Stimulated activated CD8-positive, alpha-beta memory T cell treated with anti-CD3 and anti-CD28 coated beads, Interleukin-7, amount 100 ng/mL, for 1 hour (primary cell): Measurements from ENCODE around the gene MAN1B1.
"Not testable (repeated sequence)": the region's sequence is repeated elsewhere in the genome, so short reads cannot be mapped to it uniquely, and the experiment has no call there.

Experiments used
- DNase-seq, 2 donors: peaks; one replicate each; pipeline ENCODE4 v3.0.0-alpha.2; 2020; ENCODE audit warnings: low read depth in 2 of 2

Gene MAN1B1

DNA sequence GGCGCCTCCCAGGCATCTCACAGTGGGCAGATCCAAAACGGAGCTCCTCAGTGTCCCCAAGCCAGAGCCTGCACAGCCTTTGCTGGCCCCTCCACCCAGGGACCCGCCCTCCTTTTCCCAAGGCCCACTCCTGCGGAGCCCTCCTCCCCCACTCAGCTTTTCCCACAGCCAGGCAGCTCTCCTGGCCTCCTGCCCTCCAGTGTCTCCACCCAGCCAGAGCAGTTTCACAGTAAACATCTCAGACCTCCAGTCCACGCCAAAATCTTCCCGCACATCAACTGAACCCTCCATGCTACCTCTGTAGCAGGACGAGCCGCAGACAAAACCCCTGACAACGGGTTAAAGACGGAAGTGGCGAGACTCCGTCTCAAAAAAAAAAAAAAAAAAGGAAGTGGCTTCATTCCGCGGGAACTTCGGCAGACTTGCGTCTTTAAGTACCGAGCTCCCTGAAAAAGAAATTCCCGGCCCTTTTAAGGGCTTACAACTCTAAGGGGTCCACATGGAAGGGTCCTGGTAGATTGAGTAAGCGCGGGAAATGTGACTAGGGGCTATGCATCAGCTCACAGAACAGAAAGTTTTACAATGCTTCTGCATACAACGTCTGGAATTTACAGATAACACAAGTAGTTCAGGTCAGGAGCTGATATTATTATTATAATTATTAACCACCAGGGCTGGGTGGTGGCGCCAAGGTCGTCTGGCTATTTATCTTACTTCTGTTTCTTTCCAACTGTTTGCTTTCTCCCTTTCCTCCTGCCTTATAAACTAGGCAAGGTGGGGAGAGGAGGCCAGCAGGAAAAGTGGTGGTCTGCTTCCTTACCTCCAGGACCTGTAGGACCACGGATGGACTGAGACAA is 40.7 kb downstream of the MAN1B1 start:
- no peak for DNase-seq

DNA sequence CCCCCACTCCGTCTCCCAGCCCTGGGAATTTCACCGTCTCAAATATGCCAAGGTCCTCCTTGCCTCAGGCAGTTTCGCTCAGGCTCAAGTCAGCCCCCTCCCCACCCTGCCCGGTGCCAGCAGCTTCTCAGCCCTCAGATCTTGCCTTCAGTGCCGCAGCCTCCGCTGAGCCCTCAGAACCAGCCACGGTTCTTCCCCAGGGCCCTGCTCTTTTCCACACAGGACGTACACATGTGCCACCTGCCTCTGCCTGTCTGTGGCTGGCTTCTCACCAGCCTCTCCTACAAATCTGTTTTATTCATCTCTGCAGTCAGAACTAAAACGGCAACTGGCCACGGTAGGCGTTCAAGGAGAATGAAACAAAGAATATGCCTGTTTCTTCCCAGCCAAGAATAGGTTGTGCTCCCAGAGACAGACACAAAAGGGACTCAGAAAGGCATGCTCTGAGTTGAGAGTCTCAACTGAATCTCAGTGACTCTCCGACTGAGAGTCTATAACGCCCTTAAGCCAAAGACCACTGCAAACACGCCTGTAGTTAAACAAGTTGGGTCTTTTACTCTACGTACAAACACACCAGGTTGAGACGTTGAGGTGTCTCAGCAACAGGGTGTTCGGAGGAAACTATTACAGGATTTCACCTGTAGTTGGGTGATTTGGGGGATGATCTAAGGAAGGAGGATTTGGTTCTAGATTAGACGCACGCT is 41.5 kb downstream of the MAN1B1 start:
- DNase-seq, result no peak

- DNase-seq, result no peak
These were observed 42.2 kb downstream of the MAN1B1 start for GRCh38 chr9:137128862-137129455.

GRCh38 chr9:137129456-137130175 is 42.8 kb downstream of the MAN1B1 start:
- peak; percentile 75 for DNase-seq

DNA sequence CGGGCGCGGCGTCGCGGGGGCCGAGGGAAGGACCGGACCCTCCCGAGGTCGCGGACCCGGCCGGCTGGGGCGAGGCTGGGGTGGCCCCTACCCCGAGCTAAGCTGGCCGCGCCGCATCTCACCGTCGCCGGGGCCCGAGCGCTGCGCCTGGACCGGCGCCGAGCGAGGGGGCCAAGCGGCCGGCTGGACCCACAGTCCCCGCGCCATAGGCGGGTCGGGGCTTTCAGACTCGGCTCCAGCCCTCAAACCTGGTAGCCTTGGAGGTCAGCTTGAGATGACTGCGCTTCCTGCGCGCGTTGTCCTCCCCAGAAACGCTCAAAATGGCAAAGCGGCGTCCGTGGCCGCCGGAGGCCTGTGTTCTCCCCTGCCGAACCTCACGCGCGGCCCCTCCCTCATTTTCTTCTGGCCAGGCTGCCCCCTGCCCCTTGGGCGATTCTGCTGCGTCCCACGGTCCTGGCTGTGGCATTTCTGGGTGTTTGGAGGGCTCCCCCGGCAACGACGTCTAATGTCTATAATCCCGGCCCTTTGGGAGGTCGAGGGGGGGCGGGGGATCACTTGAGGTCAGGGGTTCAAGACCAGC is 43.5 kb downstream of the MAN1B1 start:
- no peak for DNase-seq

DNA sequence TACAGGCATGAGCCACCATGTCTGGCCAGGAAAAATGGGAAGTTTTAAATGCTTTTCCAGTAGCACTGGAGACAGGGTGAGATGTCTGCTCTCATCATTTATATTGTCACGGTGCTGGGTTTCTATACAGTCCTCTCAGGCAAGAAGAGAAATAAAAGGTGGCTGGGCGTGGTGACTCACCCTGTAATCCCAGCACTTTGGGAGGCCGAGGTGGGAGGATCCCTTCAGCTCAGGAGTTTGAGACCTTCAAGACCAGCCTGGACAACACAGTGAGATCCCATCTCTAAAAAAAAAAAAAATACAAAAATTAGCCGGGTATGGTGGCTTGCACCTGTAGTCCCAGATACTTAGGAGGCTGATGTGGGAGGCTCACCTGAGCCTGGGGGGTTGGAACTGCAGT is 47.4 kb downstream of the MAN1B1 start:
- no peak for DNase-seq

DNA sequence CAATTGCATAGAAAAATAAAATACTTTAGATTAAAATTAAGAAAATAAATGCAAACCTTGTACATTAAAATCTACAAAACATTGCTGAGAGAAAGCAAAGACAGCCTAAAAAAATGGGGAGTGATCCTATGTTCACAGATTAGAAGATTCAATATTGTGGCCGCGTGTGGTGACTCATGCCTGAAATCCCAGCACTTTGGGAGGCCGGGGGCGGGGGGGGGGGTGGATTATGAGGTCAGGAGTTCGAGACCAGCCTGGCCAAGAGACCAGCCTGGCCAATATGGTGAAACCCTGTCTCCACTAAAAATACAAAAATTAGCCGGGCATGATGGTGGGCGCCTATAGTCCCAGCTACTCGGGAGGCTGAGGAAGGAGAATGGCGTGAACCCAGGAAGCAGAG is 48.4 kb downstream of the MAN1B1 start:
- DNase-seq, result not testable (repeated sequence)

- DNase-seq, result no peak
These were observed 49.6 kb downstream of the MAN1B1 start for GRCh38 chr9:137136261-137136880.

- no peak for DNase-seq
These were observed 50.3 kb downstream of the MAN1B1 start for GRCh38 chr9:137136881-137137607.

DNA sequence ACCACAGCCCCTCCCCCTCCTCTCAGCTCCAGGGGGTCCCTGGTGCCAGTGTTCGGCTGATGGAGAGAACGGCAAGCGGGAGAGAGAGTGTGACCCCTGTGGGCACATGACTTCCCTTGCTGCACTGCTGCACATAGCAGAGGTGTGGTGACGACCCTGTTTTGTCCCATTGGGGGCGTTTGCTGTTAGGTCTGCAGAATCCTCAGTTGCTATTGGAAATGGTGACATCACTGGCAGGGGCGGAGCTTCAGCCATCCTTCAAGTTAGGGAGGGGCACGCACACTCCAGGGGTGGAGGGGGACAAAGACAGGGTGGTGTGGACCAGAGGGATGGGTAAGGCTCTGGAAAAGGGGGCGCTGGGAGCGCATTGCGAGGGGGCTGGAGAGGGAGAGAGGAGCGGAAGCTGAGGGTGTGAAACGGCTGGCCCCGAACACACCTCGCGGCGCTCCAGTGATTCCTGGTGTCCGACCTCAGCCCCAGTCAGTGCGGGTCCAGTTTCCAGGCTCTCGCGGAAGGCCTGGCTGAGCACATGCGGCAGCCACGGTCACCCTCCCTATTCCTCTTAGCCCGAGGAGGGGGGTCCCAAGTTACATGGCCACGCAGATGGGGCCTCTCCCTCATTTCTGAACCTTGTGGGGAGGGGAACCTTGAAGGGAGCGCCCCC is 51.4 kb downstream of the MAN1B1 start:
- DNase-seq, result no peak

GRCh38 chr9:137138722-137139467 is 52.1 kb downstream of the MAN1B1 start, which contains the start of gene GRIN1:
Gene GRIN1, plus strand, starts transcription at chr9:137139154. Its CDS starts 333 bp downstream, at chr9:137139487.
- no peak for DNase-seq

DNA sequence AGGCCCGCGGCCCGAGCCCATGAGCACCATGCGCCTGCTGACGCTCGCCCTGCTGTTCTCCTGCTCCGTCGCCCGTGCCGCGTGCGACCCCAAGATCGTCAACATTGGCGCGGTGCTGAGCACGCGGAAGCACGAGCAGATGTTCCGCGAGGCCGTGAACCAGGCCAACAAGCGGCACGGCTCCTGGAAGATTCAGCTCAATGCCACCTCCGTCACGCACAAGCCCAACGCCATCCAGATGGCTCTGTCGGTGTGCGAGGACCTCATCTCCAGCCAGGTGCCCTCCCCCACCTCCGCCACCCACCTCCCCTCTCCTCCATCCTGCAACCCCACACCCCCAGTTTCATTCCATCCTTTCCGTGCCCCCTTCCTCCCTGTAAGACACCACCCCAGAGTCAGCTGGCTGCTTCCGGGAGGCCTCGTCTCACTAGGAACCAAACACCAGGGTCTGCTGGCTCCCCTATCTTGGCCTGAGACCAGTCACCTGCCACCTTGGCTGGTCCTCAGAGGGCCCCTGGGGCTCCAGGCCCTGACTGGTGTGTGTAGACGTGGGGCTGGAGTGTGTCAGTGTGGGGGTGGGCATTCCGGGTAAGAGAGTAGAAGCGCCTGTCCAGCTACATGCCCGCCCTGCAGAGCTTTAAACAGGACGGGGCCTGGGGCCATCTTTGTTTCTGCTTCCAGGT is 52.8 kb downstream of the MAN1B1 start:
- DNase-seq, result no peak

- no peak for DNase-seq
These were observed 53.6 kb downstream of the MAN1B1 start for GRCh38 chr9:137140151-137141012.

DNA sequence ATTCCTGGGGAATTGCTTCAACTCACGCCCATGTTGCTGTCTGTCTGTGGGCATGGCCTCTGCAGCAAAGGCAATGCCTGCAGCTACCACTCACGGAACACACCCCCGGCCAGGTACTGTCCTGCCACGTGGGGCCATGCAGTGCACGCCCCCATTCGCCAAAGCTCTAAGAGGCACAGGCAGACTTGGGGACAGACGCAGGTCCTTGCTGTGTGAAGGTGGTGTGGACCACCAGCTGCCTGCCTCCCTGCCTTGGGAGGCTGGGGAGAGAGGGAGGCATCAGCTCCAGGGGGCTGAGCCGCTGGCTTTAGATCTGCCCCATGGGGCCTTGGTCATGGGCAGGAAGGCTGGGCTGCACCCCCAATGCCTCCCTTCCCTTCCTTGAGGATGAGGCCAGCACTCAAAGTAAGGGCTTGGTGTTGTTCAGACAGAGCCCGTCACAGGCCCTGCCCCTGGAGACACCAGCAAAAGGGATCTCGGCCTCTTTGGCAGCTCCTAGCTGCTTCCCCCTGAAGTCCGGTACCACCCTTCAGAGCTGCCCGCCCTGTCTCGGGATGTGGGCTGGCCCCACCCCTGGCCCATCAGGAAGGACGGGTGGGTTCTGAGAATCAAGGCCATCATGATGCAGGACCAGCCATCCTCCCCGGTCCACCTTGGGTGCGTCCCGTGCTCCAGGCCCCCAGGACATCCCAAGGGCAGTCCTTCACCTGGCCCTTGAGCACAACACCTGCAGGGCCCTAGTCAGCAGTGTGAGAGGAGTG is 54.4 kb downstream of the MAN1B1 start:
- DNase-seq, result no peak

GRCh38 chr9:137141976-137142936 is 55.5 kb downstream of the MAN1B1 start:
- DNase-seq, result no peak

- no peak for DNase-seq
These were observed 56.7 kb downstream of the MAN1B1 start for GRCh38 chr9:137143459-137143858.
